Adipocyte (in vitro differentiated cells): Measurements from ENCODE around the gene PPT1.

Source experiments
- DNase-seq: peaks from one replicate; pipeline ENCODE4 v3.0.0-alpha.2; 2015; ENCODE audit warnings: low read depth
- H3K27me3 ChIP-seq: replicated peaks from 2 replicates; pipeline ENCODE4 v1.7.0; 2013; ENCODE audit warnings: mild to moderate bottlenecking, low read length, moderate library complexity; ENCODE audit not compliant: control insufficient read depth, insufficient read depth
- H3K36me3 ChIP-seq: 2 replicates; pipeline ENCODE4 v1.7.0; 2013; ENCODE audit warnings: low read length, mild to moderate bottlenecking, moderate library complexity; ENCODE audit not compliant: control insufficient read depth, insufficient read depth, severe bottlenecking
- H3K4me1 ChIP-seq: 2 replicates; pipeline ENCODE4 v1.7.0; 2013; ENCODE audit warnings: mild to moderate bottlenecking, low read length, moderate library complexity; ENCODE audit not compliant: control insufficient read depth, insufficient read depth
- H3K4me3 ChIP-seq: 2 replicates; pipeline ENCODE4 v1.7.0; 2013; ENCODE audit warnings: mild to moderate bottlenecking, low read length, moderate library complexity
- H3K9ac ChIP-seq: 2 replicates; pipeline ENCODE4 v1.7.0; 2013; ENCODE audit warnings: mild to moderate bottlenecking, low read length, moderate library complexity
- H3K9me3 ChIP-seq: 2 replicates; pipeline ENCODE4 v1.7.0; 2013; ENCODE audit warnings: mild to moderate bottlenecking, low read length, moderate library complexity; ENCODE audit not compliant: control insufficient read depth

The PPT1 gene

GRCh38 chr1:40114400-40114799 is 17.3 kb upstream of the PPT1 start:
- peaks cover 17% of the 10 kb centered on the region for H3K9me3 ChIP-seq
- no peaks in the 10 kb centered on the region for H3K4me1 ChIP-seq
- H3K9ac ChIP-seq, result no peak overlapping the region
- H3K27me3 ChIP-seq, result peaks cover 24% of the 10 kb centered on the region
- no peaks in the 10 kb centered on the region for H3K36me3 ChIP-seq
- H3K4me3 ChIP-seq, result no peak overlapping the region
- DNase-seq, result no peak

DNA sequence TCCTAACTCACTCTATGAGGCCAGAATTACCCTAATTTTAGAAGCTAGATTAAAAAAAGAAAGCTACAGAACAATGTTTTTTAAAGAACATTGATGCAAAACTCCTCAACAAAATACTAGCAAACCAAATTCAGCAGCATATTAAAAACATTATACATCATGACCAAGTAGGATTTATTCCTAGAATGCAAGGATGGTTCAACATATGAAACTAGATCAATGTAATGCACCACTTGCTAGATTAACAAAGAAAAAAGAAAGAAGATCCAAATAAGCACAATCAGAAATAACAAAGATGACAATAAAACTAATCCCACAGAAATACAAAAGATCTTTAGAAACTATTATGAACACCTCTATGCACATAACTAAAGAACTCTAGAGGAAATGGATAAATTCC is 13.3 kb upstream of the PPT1 start:
- H3K4me1 ChIP-seq, result no peaks in the 10 kb centered on the region
- H3K4me3 ChIP-seq, result no peak overlapping the region
- H3K9ac ChIP-seq, result no peak overlapping the region
- no peak for DNase-seq
- H3K36me3 ChIP-seq, result no peaks in the 10 kb centered on the region
- H3K9me3 ChIP-seq, result peaks cover 24% of the 10 kb centered on the region
- peaks cover 4% of the 10 kb centered on the region for H3K27me3 ChIP-seq

DNA sequence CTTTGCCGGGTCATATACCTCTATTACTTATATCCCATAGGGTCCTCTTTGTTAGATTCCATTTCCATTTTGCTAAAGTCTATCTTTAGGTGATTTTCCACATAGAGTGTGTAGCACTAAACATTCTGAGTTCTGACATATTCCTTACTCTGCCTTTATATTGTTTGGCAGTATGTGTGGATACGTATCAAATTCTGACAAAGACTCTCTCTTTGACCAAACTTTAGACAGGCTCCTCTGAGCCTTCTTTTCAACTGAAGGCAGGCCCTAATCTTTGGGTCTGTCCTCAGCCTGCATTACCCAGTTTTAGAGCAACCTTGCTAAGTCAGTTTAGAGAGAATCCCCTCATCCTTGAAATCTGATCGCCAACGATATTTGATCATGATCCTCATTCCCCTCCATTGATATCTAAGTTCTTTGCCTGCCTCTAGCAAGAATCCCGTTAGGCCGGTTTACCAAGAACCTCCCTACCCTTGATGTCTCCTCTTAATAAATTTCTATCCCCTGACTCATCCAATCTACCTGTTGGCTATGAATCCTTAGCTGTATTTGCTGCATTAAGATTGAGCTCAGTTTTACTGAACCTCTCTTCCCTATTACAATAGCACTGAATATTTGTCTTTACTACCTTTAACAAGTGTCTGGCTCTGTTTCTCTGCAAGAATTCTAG is 10.4 kb upstream of the PPT1 start:
- no peak for DNase-seq
- peaks cover 33% of the 10 kb centered on the region for H3K9me3 ChIP-seq
- H3K4me3 ChIP-seq, result no peak overlapping the region
- no peaks in the 10 kb centered on the region for H3K36me3 ChIP-seq
- no peak overlapping the region for H3K9ac ChIP-seq
- H3K4me1 ChIP-seq, result no peaks in the 10 kb centered on the region
- no peaks in the 10 kb centered on the region for H3K27me3 ChIP-seq

GRCh38 chr1:40105028-40105427 is 8.0 kb upstream of the PPT1 start:
- peaks cover 25% of the 10 kb centered on the region for H3K9me3 ChIP-seq
- DNase-seq, result no peak
- no peaks in the 10 kb centered on the region for H3K27me3 ChIP-seq
- no peak overlapping the region for H3K4me3 ChIP-seq
- H3K36me3 ChIP-seq, result no peaks in the 10 kb centered on the region
- H3K4me1 ChIP-seq, result no peaks in the 10 kb centered on the region
- no peak overlapping the region for H3K9ac ChIP-seq

- Histone ChIP-seq H3K9me3 (peaks cover 13% of the 10 kb centered on the region), H3K36me3 (no peaks in the 10 kb centered on the region), H3K27me3 (peaks cover 4% of the 10 kb centered on the region), H3K4me1 (no peaks in the 10 kb centered on the region), H3K4me3 (no peak overlapping the region), H3K9ac (no peak overlapping the region)
- no peak for DNase-seq
Observed at GRCh38 chr1:40102896-40103295, 5.8 kb upstream of the PPT1 start.

DNA sequence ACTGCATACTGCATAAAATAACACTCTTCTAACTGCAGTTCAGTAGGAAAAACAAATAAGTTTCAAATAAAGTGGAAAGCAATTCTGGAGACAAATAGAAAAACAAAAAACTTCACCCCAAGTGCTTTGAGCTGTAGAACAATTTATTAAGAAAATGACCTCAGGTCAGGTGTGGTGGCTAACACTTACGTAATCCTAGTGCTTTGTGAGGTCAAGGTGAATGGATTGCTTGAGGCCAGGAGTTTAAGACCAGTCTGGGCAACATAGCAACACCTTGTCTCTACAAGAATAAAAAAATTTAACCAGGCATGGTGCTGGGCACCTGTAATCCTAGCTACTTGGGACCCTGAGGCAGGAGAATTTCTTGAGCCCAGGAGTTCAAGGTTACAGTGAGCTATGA is 5.0 kb upstream of the PPT1 start:
- H3K4me1 ChIP-seq, result peaks cover 3% of the 10 kb centered on the region
- no peaks in the 10 kb centered on the region for H3K36me3 ChIP-seq

DNA sequence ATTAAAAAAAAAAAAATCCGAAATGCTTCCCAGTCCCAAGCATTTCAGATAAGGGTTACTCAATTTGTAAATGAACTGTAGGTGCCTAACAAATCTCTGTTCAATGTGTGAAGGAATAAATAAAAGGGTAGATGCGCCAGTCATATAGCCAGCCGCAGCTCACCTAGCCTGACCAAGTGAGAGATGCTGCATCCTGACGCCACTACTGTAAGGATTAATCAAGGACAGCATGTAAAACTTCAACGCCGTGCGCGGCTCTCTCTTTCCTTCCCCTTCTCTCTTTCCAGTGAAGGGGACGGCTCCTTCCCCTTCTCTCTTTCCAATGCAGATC is 441 bp downstream of the PPT1 start:
- DNase-seq, result no peak
- H3K4me3 ChIP-seq, result peak overlapping the region; percentile 83
- peaks cover 8% of the 10 kb centered on the region for H3K4me1 ChIP-seq
- no peaks in the 10 kb centered on the region for H3K36me3 ChIP-seq
- peaks cover 4% of the 10 kb centered on the region for H3K27me3 ChIP-seq
- peak overlapping the region; percentile 71 for H3K9ac ChIP-seq
- H3K9me3 ChIP-seq, result no peaks in the 10 kb centered on the region

More for the DNA sequence above, 5.0 kb upstream of the PPT1 start:
- no peak for DNase-seq
- Histone ChIP-seq H3K9ac (no peak overlapping the region), H3K4me3 (no peak overlapping the region), H3K9me3 (peaks cover 13% of the 10 kb centered on the region), H3K27me3 (peaks cover 4% of the 10 kb centered on the region)

- Histone ChIP-seq H3K9me3 (no peaks in the 10 kb centered on the region), H3K4me1 (peaks cover 8% of the 10 kb centered on the region), H3K4me3 (no peak overlapping the region), H3K36me3 (peaks cover 4% of the 10 kb centered on the region), H3K27me3 (peaks cover 4% of the 10 kb centered on the region), H3K9ac (no peak overlapping the region)
- no peak for DNase-seq
Observed at GRCh38 chr1:40095806-40096205, 1.2 kb downstream of the PPT1 start.

GRCh38 chr1:40094466-40095110 is 2.5 kb downstream of the PPT1 start:
- H3K4me1 ChIP-seq, result peaks cover 8% of the 10 kb centered on the region

DNA sequence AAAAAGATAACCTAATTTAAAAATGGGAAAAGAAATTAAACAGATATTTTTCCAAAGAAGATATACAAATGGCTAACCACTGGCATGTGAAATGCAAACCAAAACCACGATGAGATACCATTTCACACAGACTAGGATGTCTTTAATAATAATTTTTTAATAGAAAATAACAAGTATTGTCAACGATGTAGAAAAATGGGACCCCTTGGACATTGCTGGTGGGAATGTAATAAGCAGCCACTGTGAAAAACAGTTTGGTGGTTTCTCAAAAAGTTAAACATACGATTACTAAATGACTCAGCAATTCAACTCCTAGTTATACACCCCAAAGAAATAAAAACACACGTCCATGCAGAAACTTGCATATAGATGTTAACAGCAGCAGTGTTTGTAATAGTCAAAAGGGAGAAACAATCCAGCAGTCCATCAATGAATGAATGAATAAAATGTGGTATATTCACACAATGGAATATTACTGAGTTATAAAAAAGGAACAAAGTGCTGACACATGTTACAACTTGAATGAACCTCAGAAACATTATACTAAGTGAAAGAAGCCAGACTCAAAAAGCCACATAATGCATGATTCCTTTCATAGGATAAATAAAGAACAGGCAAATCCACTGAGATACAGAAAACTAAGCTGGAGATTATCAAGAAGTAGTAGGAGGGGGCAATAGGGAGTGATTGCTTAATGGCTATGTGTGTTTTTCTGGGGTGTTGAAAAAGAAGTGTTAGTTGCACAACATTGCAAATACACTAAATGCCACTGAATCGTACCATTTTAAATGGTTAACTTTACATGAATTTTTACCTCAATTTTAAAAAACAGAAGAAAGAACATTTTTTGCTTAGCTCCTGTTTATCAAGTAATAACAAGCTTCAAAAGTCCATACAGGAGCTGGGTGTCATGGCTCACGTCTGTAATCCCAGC is 4.1 kb downstream of the PPT1 start:
- H3K36me3 ChIP-seq, result peaks cover 22% of the 10 kb centered on the region
- H3K27me3 ChIP-seq, result no peaks in the 10 kb centered on the region
- H3K9ac ChIP-seq, result no peak overlapping the region
- no peak for DNase-seq
- H3K4me1 ChIP-seq, result peaks cover 8% of the 10 kb centered on the region
- no peaks in the 10 kb centered on the region for H3K9me3 ChIP-seq
- no peak overlapping the region for H3K4me3 ChIP-seq

More at GRCh38 chr1:40094466-40095110, 2.5 kb downstream of the PPT1 start:
- Histone ChIP-seq H3K36me3 (peaks cover 14% of the 10 kb centered on the region), H3K27me3 (peaks cover under 1% of the 10 kb centered on the region), H3K4me3 (no peak overlapping the region), H3K9me3 (no peaks in the 10 kb centered on the region), H3K9ac (no peak overlapping the region)
- DNase-seq, result no peak

DNA sequence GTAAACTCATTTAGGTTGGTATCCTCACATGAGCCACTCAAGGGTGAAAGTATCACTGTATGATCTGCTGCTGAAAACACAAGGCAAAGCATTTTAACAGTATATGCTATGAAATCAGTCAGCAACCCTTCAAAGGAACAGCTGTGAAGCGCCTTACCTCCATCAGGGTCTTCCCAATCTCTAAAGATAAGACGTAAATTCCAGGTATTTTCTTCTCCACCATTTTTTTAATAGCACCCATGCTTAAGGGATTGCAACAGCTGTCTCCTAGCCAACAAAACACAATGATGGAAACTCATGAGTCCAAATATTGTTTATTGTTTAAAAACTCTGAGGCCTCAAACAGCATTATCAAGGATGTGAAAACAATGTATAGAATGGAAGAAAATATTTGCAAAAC is 4.8 kb downstream of the PPT1 start:
- H3K36me3 ChIP-seq, result peaks cover 27% of the 10 kb centered on the region
- H3K9ac ChIP-seq, result no peak overlapping the region
- H3K4me1 ChIP-seq, result peaks cover 5% of the 10 kb centered on the region
- no peak overlapping the region for H3K4me3 ChIP-seq
- H3K9me3 ChIP-seq, result no peaks in the 10 kb centered on the region
- H3K27me3 ChIP-seq, result no peaks in the 10 kb centered on the region
- DNase-seq, result no peak
